Prostate gland (tissue), 2 donors: ENCODE data around the gene RAB1A. TPM values are rescaled to one million over a fixed set of nuclear protein-coding genes. Genes with fewer than 3 reads are reported as not detected.

Source experiments
- DNase-seq: peaks from one replicate; pipeline ENCODE4 v3.0.0-alpha.2; 2019; ENCODE audit warnings: low spot score
- H3K27ac ChIP-seq, 2 donors: fragments of 200-600 bp; sonication (generic); 2 replicates each; pipeline ENCODE4 v1.5.1; 2017 to 2019
- H3K27me3 ChIP-seq: fragments of 200-600 bp; sonication (generic); replicated peaks from 2 replicates; pipeline ENCODE4 v1.5.1; 2019; ENCODE audit not compliant: insufficient read depth
- H3K36me3 ChIP-seq, 2 donors: fragments of 200-600 bp; sonication (generic); 1 replicate in 1 of 2; 2 replicates in 1 of 2; pipeline versions ENCODE4 v1.5.1 to v1.8.1; 2017 to 2019
- H3K4me1 ChIP-seq: fragments of 200-600 bp; sonication (generic); replicated peaks from 2 replicates; pipeline ENCODE4 v1.5.1; 2019
- H3K4me3 ChIP-seq, 2 donors: fragments of 200-600 bp; sonication (generic); 2 replicates each; pipeline ENCODE4 v1.5.1; 2017 to 2019
- H3K9me3 ChIP-seq: fragments of 200-600 bp; sonication (generic); 2 replicates; pipeline ENCODE4 v1.5.1; 2017
- CTCF ChIP-seq, 4 experiments: fragments of 200-600 bp in 2 of 4; fragments of 450-650 bp in 2 of 4; sonication (generic) in 2 of 4; IDR thresholded peaks; 1 replicate in 3 of 4; 2 replicates in 1 of 4; pipeline ENCODE4 v1.5.1; 2016 to 2019; ENCODE audit warnings: antibody characterized with exemption in 4 of 4, mild to moderate bottlenecking in 2 of 4, moderate library complexity in 2 of 4
- POLR2A ChIP-seq: fragments of 450-650 bp; IDR thresholded peaks from one replicate; pipeline ENCODE4 v1.6.1; 2016; ENCODE audit warnings: antibody characterized with exemption, mild to moderate bottlenecking
- POLR2AphosphoS5 ChIP-seq: sonication (generic); formaldehyde crosslinking; IDR thresholded peaks from one replicate; pipeline ENCODE4 v1.6.1; 2017; ENCODE audit warnings: antibody characterized with exemption
- WGBS: methylation state at CpG from one replicate; pipeline ENCODE4 v1.1.5; 2018; 5-methylcytosine and 5-hydroxymethylcytosine counted together
- intact Hi-C: fragments of 100-400 bp; cut with DNase I; formaldehyde crosslinking; loops from one replicate; pipeline ENCODE4 v1.14.2; 2022
- total RNA-seq, 2 donors: library from RNA; depleted of rRNA; stranded (reverse); fragments of >200 nt; gene quantifications; one replicate each; pipeline ENCODE4 v1.1.0, GENCODE V29; 2016

The RAB1A gene
- total RNA-seq, 2 donors from 2014 or later = 50.3 to 67.6 TPM

DNA sequence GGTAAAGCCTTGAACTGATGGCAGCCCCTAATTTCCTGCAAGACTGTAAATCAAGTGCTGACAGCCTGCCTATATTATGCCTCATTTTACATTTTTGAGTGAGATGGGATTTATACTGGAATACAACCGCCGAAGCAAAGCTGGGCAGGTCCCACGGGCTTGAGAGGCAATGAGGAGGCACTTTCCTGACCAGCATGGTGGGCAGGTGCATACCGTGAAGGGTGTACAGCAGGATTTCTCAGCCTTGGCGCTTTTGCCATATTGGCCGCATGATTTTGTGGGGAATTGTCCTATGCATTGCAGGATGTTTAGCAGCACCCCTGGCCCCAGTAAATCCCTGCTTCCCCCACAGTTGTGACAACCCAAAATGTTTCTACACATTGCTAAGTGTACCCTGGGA is 50.9 kb downstream of the RAB1A start:
- Histone ChIP-seq H3K4me1 (peaks cover 7% of the 10 kb centered on the region), H3K36me3 (no peaks in the 10 kb centered on the region), H3K9me3 (no peaks in the 10 kb centered on the region), H3K27me3 (no peaks in the 10 kb centered on the region), H3K27ac (no peak overlapping the region), H3K4me3 (no peak overlapping the region)
- 96% methylated on average over 6 of the region's 6 CpGs for WGBS
- DNase-seq = no peak
- intact Hi-C loops = no loop called here
- no peak for TF ChIP-seq CTCF (IDR thresholded peaks at IDR 0.05)
- no peak for TF ChIP-seq POLR2AphosphoS5
- no peak for TF ChIP-seq POLR2A

DNA sequence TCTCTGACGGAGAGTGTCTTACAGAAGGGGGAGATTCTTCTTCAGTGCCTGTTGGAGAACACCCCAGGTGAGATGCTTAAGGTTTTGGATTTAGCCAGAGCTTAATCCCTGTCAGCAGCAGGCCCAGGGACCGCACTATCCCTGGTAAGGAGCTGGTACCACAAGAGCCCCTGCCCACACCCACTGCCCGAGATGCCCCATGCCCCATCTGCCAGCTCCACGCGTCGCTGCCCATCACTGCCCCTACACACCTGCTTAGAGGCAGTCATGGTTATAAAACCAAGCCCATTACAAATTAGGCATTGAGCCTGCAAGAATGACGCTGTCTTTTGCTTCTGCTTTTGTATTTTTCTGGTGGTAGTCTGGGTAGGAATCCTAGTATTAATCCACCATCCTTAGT is 52.0 kb downstream of the RAB1A start:
- 94% methylated on average over 7 of the region's 7 CpGs for WGBS
- intact Hi-C loops = no loop called here
- Histone ChIP-seq H3K27ac (no peak overlapping the region), H3K9me3 (no peaks in the 10 kb centered on the region), H3K4me1 (peaks cover 7% of the 10 kb centered on the region), H3K4me3 (no peak overlapping the region), H3K36me3 (no peaks in the 10 kb centered on the region), H3K27me3 (no peaks in the 10 kb centered on the region)
- TF ChIP-seq CTCF (IDR thresholded peaks at IDR 0.05) = no peak
- TF ChIP-seq POLR2A = no peak
- no peak for TF ChIP-seq POLR2AphosphoS5
- DNase-seq = no peak

DNA sequence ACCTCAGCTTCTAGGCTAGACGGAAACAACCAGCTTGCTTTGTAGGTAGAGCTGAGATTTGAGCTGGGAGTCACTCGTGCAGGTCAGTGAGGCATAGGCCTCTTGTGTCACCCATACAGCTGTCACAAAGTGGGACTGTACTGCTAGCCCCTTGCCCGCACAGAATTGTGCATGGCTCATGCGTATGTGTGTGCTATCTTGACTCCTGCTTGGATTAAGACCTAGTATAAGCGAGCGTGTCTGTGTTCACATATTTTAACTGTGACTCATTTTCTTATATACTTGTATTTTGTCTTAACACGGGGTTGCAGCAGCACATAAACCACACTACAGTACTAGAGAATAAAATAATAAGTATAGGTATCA is 53.6 kb downstream of the RAB1A start:
- Histone ChIP-seq H3K9me3 (no peaks in the 10 kb centered on the region), H3K4me1 (peaks cover 7% of the 10 kb centered on the region), H3K36me3 (no peaks in the 10 kb centered on the region), H3K27ac (no peak overlapping the region), H3K4me3 (no peak overlapping the region), H3K27me3 (no peaks in the 10 kb centered on the region)
- no peak for TF ChIP-seq POLR2AphosphoS5
- TF ChIP-seq POLR2A = no peak
- no peak for TF ChIP-seq CTCF (IDR thresholded peaks at IDR 0.05)
- no peak for DNase-seq
- WGBS = 69% methylated on average over 7 of the region's 7 CpGs
- intact Hi-C loops = no loop called here

DNA sequence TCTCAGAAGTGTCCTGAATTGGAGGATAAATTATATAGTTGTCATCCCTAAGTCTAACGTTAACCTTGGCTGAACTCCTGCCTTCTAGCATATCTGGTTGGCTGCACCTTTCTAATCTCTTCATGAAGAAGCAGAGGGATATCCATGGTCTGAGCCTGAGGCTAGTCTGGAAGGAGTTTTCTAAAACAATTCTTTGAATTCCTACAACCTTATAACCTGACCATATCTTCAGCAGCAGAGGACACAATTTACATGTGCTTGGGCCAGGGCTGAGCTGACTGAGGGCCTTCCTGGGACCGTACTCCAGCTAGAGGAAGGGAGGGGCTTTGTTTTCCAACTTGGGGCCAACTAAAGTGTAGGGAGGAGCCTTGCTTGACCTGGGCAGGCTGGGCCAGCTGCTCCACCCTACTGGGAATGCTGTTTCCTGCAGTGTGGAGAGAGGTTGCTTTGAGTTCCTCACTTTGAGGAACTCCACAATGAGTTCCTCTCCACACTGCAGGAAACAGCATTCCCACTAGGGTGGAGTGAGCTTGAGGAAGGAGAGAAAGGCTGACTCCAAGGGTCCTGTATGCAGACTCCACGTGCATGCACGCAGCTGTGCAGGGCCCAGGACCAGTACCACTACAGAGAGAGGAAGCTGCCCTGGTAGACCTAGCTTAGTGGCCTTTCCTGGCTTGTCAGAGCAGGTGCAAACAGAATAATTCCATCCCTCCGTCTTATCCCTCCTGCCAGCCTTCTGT is 54.1 kb downstream of the RAB1A start:
- H3K9me3 ChIP-seq = no peaks in the 10 kb centered on the region
- no peaks in the 10 kb centered on the region for H3K36me3 ChIP-seq
- TF ChIP-seq CTCF (IDR thresholded peaks at IDR 0.05) = no peak
- TF ChIP-seq POLR2AphosphoS5 = no peak
- TF ChIP-seq POLR2A = no peak
- H3K4me3 ChIP-seq = no peak overlapping the region
- WGBS = 51% methylated on average over 5 of the region's 5 CpGs
- DNase-seq = no peak
- no peaks in the 10 kb centered on the region for H3K27me3 ChIP-seq
- H3K4me1 ChIP-seq = peaks cover 7% of the 10 kb centered on the region
- peak overlapping the region in 1 of 2 donors; percentile 25 for H3K27ac ChIP-seq
- intact Hi-C loops = no loop called here

GRCh38 chr2:65075176-65075575 is 54.7 kb downstream of the RAB1A start:
- peaks cover 7% of the 10 kb centered on the region for H3K4me1 ChIP-seq

More at GRCh38 chr2:65075176-65075575, 54.7 kb downstream of the RAB1A start:
- no peak for TF ChIP-seq POLR2A
- TF ChIP-seq POLR2AphosphoS5 = no peak
- TF ChIP-seq CTCF (IDR thresholded peaks at IDR 0.05) = no peak
- Histone ChIP-seq H3K9me3 (no peaks in the 10 kb centered on the region), H3K27ac (peak overlapping the region in 1 of 2 donors; percentile 25), H3K36me3 (no peaks in the 10 kb centered on the region), H3K27me3 (no peaks in the 10 kb centered on the region), H3K4me3 (no peak overlapping the region)
- WGBS = 70% methylated on average over 9 of the region's 9 CpGs
- DNase-seq = no peak
- intact Hi-C loops = no loop called here
